ENCODE measurements around the gene CCDC149.

GRCh38 chr4:24855741-24856140 is 57.1 kb downstream of the CCDC149 start:
- TF ChIP-seq CTCF (IDR thresholded peaks at IDR 0.05; ENCODE audit: insufficient read depth, low read depth, low read length) (no peak), EZH2 (IDR thresholded peaks at IDR 0.05; ENCODE audit: insufficient read depth, low read length) (no peak)

All from astrocyte (in vitro differentiated cells and primary cell).